Fibroblast of upper back skin (primary cell): ENCODE data around the gene RUBCNL.
A peak's percentile ranks its signal among the peaks of the same experiment; 100 is the strongest.
"Not testable (repeated sequence)": the region's sequence is repeated elsewhere in the genome, so short reads cannot be mapped to it uniquely, and the experiment has no call there.

Experiments
- DNase-seq: peaks from one replicate; pipeline ENCODE4 v3.0.0-alpha.2; 2013

The RUBCNL gene

GRCh38 chr13:46387064-46387851, at the start of gene RUBCNL:
Gene RUBCNL, minus strand, starts transcription at chr13:46387252. Its CDS starts 14,777 bp downstream, at chr13:46372475.
- DNase-seq = no peak

- DNase-seq = not testable (repeated sequence)
Measured at GRCh38 chr13:46429558-46429957, 42.5 kb upstream of the RUBCNL start.

- DNase-seq = no peak
Measured at GRCh38 chr13:46405457-46405856, 18.4 kb upstream of the RUBCNL start.

- no peak for DNase-seq
Measured at GRCh38 chr13:46404733-46405100, 17.7 kb upstream of the RUBCNL start.

GRCh38 chr13:46403851-46404732, 17.0 kb upstream of the RUBCNL start:
- DNase-seq = no peak

GRCh38 chr13:46402178-46402577, 15.1 kb upstream of the RUBCNL start:
- DNase-seq = no peak

GRCh38 chr13:46401432-46401831, 14.4 kb upstream of the RUBCNL start:
- DNase-seq = no peak

GRCh38 chr13:46396341-46396740, 9.3 kb upstream of the RUBCNL start:
- peak; percentile 29 for DNase-seq

- no peak for DNase-seq
Measured at GRCh38 chr13:46392967-46393366, 5.9 kb upstream of the RUBCNL start.

GRCh38 chr13:46389457-46390451, 2.7 kb upstream of the RUBCNL start:
- DNase-seq = no peak

GRCh38 chr13:46388846-46389245, 1.8 kb upstream of the RUBCNL start:
- no peak for DNase-seq

- no peak for DNase-seq
Measured at GRCh38 chr13:46388308-46388707, 1.3 kb upstream of the RUBCNL start.

- DNase-seq = no peak
Measured at GRCh38 chr13:46386392-46387063, 524 bp downstream of the RUBCNL start.

- no peak for DNase-seq
Measured at GRCh38 chr13:46385946-46386345, 1.1 kb downstream of the RUBCNL start.

- no peak for DNase-seq
Measured at GRCh38 chr13:46383383-46383782, 3.7 kb downstream of the RUBCNL start.

- DNase-seq = no peak
Measured at GRCh38 chr13:46382224-46382623, 4.8 kb downstream of the RUBCNL start.

- no peak for DNase-seq
Measured at GRCh38 chr13:46380242-46380641, 6.8 kb downstream of the RUBCNL start.

- DNase-seq = no peak
Measured at GRCh38 chr13:46379611-46380010, 7.4 kb downstream of the RUBCNL start.

GRCh38 chr13:46378411-46378810, 8.6 kb downstream of the RUBCNL start:
- DNase-seq = no peak

- no peak for DNase-seq
Measured at GRCh38 chr13:46377554-46377953, 9.5 kb downstream of the RUBCNL start.

- no peak for DNase-seq
Measured at GRCh38 chr13:46374710-46375109, 12.3 kb downstream of the RUBCNL start.

- no peak for DNase-seq
Measured at GRCh38 chr13:46373623-46374022, 13.4 kb downstream of the RUBCNL start.
